Measurements from ENCODE around the gene FBXW8.

The FBXW8 gene

DNA sequence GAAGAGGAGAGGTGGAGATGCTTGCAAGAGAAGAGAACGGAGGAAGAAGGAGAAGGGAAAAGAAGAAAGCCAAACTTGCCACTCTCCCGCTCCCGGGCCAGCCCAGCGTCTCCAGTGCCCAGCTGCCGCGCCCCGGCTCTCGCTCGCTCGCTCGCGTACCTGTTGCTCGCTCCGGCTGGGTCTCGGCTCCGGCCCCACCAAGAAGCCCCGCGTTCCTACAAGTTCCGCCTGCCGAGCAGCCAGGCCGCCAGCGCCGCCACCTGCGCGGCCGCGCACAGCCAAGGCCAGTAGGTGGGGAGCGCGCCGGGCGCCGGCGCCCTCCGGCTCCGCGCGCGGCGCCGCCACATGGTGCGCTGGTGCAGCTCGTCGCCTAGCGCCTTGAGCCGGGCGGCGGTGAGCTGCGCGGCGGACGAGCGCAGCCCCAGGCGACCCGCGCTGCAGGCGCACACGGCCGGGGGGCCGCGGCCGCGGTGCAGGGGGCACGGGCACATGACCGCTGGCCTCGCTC is 29.9 kb upstream of the FBXW8 start:
- no peak for DNase-seq (ENCODE audit: low read depth)
- TF ChIP-seq, protein P1, sequence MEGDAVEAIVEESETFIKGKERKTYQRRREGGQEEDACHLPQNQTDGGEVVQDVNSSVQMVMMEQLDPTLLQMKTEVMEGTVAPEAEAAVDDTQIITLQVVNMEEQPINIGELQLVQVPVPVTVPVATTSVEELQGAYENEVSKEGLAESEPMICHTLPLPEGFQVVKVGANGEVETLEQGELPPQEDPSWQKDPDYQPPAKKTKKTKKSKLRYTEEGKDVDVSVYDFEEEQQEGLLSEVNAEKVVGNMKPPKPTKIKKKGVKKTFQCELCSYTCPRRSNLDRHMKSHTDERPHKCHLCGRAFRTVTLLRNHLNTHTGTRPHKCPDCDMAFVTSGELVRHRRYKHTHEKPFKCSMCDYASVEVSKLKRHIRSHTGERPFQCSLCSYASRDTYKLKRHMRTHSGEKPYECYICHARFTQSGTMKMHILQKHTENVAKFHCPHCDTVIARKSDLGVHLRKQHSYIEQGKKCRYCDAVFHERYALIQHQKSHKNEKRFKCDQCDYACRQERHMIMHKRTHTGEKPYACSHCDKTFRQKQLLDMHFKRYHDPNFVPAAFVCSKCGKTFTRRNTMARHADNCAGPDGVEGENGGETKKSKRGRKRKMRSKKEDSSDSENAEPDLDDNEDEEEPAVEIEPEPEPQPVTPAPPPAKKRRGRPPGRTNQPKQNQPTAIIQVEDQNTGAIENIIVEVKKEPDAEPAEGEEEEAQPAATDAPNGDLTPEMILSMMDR (IDR thresholded peaks at IDR 0.05; ENCODE audit: control insufficient read depth, extremely low read depth, insufficient read depth): peak; percentile 42
- H3K4me3 ChIP-seq (ENCODE audit: low read depth, low read length): peak overlapping the region; percentile 45

DNA sequence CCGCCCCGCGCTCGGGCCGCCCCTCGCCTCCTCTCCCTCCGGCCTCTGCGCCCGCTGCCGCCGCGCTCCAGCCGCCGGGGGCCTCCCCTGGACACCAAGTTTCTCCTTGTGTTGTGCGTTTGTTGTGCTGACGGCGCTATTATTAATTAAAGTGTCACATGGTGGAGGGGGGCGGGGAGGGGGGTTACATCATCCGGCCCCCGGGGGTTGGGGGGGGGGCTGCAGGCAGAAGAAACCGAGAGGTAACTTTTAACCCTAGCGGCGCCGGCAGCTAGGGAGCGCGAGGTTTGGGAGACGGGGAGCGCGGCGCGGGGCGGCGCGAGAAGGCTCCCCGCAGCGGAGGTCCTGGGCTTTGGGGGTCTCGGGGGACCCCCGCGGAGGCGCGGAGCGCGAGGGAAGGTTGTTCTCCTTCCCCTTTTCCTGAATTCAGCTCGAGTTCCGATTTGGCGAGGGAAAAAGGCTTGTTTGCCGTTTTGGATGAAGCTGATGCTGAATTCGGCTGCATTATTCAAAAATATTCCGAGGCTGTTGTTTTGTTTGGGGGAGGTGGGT is 29.3 kb upstream of the FBXW8 start, which contains the start of gene HRK:
TSS of gene HRK (minus strand) at position 117 of the 552 bp plus-strand sequence. CDS start 134 bp downstream, outside the sequence.
- no peak for DNase-seq (ENCODE audit: low read depth)
- peak within 1 kb of the TSS; percentile 45 for H3K4me3 ChIP-seq (ENCODE audit: low read depth, low read length)
- TF ChIP-seq, protein P1 (IDR thresholded peaks at IDR 0.05; ENCODE audit: control insufficient read depth, extremely low read depth, insufficient read depth): no peak

DNA sequence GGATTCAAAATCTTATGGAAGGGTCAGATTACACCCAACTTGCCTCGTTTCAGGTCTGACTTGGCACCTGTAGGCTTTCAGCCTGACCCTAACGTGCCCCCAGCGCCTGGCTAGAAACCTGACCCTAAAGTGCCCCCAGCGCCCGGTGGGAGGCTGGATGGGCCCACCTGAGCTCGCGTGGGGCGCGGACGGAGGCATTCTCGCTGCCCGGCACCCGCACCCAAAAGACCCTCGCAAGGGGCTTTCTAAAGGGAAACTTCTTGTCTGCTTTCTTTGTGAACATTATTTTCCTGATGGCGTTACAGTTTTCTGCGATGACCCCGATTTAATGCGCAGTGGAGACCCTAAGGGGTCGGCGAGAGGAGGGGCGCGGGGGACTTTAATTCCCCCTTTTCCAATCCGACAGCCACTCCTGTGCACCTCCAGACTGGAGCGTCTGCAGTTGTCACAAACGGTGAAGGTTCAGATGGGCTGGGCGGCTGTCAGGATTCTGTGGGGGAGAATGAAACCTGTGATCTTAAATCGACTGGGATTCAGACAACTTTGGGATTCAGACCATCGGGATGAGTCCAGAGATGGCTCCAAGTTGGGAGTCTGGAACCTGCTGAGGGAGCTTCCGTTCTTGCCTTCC is 28.8 kb upstream of the FBXW8 start:
- no peak for DNase-seq (ENCODE audit: low read depth)
- H3K4me3 ChIP-seq (ENCODE audit: low read depth, low read length): peak overlapping the region; percentile 43
- TF ChIP-seq, protein P1 (IDR thresholded peaks at IDR 0.05; ENCODE audit: control insufficient read depth, extremely low read depth, insufficient read depth): no peak

DNA sequence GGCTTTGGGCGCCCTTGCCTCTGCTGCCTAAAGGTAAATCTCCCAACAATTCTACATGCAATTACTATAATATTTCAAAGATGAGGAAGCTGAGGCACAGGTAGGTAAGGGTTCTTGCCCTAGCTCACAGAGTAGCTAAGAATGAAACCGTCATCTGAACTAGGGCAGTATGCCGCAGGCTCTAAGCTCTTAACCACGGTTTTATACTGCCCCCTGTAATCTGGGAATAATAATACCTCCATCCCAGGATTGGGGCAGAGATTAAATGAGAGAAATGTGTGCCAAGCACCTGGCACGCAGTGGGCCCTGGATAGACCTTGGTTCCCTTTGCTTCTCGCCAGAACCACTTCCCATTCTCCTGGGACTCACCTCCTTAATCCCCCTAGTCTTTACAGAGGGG is 28.0 kb upstream of the FBXW8 start:
- DNase-seq (ENCODE audit: low read depth): no peak
- TF ChIP-seq, protein P1 (IDR thresholded peaks at IDR 0.05; ENCODE audit: control insufficient read depth, extremely low read depth, insufficient read depth): 0 out of 2 replicates have a peak, but pooled peaks have one; percentile 6
- H3K4me3 ChIP-seq (ENCODE audit: low read depth, low read length): no peak overlapping the region

DNA sequence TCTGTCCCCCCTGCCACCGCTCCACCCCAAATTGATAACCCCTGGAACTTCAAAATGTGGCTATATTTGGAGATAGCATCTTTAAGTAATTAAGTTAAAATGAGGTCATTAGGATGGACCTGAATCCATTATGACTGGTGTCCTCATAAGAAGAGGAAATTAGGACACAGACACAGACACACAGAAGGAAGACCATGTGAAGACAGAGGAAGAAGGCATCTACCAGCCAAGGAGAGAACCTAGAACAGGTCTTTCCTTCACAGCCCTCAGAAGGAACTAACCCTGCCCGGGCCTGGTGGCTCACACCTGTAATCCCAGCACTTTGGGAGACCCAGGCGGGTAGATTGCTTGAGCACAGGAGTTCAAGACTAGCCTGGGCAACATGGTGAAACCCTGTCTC is 25.9 kb upstream of the FBXW8 start:
- H3K4me3 ChIP-seq (ENCODE audit: low read depth, low read length): no peak overlapping the region
- no peak for DNase-seq (ENCODE audit: low read depth)
- TF ChIP-seq, protein P1 (IDR thresholded peaks at IDR 0.05; ENCODE audit: control insufficient read depth, extremely low read depth, insufficient read depth): no peak

DNA sequence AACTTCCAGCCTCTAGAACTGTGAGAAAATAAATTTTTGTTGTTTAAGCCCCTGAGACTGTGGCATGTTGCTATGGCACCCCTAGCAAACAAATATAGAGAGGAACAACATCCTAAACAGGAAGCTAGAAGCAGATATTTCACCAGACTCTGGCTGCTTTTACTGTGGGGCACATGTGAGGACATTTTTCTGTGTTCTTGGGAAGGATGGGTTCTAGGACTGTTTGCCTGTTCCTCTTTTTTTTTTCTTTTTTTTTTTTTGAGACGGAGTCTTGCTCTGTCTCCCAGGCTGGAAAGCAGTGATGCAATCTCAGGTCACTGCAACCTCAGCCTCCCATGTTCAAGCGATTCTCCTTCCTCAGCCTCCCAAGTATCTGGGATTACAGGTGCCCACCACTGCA is 25.3 kb upstream of the FBXW8 start:
- H3K4me3 ChIP-seq (ENCODE audit: low read depth, low read length): no peak overlapping the region
- DNase-seq (ENCODE audit: low read depth): no peak
- TF ChIP-seq, protein P1 (IDR thresholded peaks at IDR 0.05; ENCODE audit: control insufficient read depth, extremely low read depth, insufficient read depth): no peak
